ENCODE measurements around the gene P2RX3.
"Not testable (repeated sequence)": the region's sequence is repeated elsewhere in the genome, so short reads cannot be mapped to it uniquely, and the experiment has no call there.

P2RX3 gene

DNA sequence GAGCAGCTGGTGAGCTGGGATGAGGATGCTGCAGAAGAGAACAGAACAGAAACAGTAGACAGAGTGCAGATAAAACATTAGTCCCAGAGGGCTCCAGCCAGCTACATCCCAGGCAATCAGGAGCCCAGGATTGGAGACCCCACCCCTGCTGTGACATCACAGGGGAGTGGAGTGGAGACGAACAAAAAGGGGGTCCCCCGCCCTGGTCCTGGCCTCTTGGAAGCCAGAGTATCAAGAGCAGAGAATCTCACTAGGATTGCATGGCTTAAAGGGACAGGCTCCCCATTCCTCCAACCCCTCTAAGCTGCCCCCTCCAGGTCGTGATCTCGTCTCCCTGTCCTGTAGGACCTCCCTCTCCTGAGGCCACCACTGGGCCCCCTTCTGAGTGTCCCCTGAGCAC lies at the start of gene P2RX3:
Gene P2RX3 (plus strand): TSS at position 211 of the 400 bp plus-strand sequence. CDS start 199 bp downstream, outside the sequence.
- DNase-seq (ENCODE audit: low spot score): no peak

DNA sequence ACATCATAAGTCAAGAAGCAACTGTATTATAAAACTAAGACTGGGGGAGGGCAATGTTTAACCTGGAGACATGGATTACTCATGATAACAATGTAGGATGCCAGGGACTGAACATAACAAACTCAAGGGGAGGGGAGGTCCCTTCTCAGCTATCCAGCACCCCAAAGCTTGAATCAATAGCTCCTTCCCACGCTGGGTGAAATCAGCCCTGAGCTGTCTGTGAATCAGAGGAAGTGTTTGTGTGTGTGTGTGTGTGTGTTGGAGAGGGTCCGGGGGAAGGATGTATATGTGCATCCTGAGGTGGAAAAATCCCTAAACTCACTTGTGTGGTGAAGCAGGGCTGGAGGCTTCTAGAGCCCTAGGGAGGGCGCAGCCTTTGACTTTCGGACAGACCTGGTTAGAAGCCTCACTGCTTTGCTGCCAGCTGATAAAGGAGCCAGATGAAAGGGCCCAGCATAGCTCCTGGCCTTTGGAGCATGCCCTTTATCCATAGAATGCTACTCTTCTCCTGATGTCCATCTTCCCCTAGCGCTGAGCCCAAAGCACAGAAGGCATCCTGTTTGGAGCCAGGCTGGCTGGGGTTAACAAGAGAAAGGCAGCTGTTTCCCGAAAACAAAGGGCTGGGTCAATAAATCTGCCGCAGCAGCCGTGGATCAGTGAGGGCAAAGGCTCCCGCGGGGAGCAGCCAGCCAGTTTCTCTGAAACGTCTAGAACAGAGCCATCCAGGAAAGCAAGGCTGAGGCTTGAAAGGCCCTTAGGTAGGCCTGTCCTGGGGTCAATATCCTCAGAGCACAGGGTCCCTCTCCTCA lies 49.2 kb upstream of the P2RX3 start:
- no peak for DNase-seq (ENCODE audit: low spot score)

- no peak for DNase-seq (ENCODE audit: low spot score)
Observed at GRCh38 chr11:57290288-57290687, 47.9 kb upstream of the P2RX3 start.

DNA sequence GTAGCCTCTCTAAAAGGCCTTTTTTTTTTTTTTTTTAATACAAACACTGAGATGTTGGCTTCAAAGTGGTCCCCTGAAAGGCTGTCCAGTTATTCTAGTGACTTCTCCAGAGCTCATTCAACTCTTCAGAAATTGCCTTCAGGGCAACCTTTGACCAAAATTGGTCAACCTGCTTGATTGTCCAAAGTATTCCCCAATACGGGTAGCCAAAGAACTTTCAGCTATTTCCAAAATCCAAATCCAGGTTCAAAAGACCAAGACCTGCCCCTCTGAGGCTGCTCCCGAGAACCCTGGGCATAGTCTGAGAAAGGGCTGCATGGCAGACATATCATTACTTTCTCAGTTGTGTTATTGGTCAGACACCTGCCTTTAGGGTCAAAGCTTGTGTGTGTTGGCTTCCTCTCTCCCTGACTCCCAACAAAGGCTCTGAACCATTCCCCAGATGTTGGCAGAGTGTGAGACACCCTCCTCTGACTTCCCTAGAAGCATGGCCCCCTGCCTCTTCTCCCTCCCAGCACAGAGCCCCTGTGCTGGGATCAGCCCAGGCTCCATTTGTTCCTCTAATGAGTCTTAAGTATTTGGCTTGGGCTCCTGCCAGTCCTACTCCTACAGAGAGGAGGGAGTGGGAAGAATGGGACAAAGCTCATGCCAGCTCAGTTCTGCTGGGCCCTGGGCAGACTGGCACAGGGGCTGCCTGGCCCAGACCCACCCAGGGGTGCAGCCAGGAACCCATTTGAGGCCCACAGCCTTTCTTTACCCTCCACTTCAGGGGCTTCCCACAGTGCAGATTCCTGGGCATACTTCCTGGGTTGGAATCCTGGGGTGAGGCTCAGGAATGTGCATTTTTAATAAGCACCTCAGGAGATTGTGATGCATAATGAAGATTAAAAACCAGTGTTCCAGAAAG lies 43.7 kb upstream of the P2RX3 start:
- DNase-seq (ENCODE audit: low spot score): no peak

- not testable (repeated sequence) for DNase-seq (ENCODE audit: low spot score)
Observed at GRCh38 chr11:57296205-57296604, 41.9 kb upstream of the P2RX3 start.

GRCh38 chr11:57297221-57297620 lies 40.9 kb upstream of the P2RX3 start:
- DNase-seq (ENCODE audit: low spot score): no peak

DNA sequence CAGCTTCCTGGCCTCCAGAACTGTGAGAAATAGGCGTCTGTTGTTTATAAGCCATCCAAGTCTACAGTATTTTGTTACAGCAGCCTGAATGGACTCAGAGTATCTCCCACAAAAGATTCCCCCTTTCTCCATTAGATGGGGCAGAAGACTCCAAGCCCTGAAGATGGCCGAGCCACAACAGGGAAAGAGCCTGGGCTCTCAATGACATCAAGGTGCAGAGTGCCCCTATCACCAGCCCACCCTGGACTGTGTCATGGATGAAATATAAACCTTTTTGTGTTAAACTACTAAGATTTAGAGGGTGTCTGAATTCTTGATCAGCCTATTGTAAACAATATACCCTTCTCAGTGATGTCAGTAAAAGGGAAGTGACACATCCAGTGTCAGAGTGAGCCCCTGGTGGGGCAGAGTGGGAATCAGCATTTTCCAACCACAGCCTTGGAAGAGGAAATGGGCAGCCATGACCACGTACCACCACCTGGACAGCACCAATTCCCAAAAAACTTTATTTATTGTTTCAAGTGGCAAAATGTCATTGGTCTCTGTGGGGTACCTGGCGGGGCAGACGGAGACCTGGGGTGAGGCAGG lies 38.9 kb upstream of the P2RX3 start:
- DNase-seq (ENCODE audit: low spot score): no peak

DNA sequence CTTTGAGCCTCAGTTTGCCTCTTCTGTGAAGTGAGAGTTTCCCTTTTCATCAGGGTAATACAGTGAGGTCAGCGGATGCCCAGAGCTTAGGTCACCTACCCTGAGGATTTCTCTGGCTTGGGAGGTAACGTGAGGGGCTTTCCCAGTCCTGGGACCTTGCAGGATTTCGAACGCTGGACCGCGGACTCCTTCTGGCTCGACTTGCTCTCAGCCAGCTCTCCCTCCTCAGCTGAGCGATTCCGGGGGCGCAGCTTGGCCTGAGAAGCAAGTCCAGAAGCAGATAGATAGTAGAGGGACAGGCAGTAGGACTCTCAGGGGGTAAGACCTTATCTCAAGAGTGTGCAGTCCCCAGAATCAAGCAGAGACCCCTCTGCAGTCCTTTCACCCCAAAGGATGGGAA lies 37.4 kb upstream of the P2RX3 start:
- DNase-seq (ENCODE audit: low spot score): no peak

DNA sequence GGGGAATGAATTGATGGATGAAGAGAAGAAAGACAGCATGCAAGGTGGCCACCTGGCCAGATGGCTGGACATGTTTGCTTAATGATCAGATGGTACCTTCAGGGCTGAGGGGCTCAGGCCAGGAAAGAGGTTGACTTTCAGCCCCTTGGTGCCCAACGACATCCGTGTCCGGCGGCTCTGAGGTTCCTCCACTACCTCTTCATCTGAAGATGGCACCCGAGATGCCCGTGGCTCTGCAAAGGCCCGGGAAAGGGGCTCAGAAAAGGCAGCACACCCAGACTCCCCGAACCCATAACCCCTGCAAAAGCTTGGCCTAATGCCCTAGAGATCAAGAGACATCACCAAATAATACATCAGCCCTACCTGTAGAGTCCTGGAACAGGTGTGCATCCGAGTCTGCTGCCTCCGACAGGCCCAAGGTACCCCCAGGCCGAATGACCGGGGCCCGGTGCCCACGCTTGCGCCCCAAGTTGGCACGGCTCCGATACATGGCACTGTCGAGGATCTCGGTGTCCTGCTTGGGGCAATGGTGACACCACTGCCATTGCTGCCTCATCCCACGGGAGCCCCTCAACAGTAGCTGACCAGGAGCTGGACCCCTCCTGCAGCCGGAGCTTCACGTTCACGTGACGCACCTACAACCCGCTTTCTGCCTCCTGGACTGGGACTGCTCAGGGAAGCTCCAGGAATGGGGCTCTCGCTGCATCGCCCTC lies 36.3 kb upstream of the P2RX3 start:
- no peak for DNase-seq (ENCODE audit: low spot score)

GRCh38 chr11:57302489-57302888 lies 35.7 kb upstream of the P2RX3 start:
- DNase-seq (ENCODE audit: low spot score): no peak

DNA sequence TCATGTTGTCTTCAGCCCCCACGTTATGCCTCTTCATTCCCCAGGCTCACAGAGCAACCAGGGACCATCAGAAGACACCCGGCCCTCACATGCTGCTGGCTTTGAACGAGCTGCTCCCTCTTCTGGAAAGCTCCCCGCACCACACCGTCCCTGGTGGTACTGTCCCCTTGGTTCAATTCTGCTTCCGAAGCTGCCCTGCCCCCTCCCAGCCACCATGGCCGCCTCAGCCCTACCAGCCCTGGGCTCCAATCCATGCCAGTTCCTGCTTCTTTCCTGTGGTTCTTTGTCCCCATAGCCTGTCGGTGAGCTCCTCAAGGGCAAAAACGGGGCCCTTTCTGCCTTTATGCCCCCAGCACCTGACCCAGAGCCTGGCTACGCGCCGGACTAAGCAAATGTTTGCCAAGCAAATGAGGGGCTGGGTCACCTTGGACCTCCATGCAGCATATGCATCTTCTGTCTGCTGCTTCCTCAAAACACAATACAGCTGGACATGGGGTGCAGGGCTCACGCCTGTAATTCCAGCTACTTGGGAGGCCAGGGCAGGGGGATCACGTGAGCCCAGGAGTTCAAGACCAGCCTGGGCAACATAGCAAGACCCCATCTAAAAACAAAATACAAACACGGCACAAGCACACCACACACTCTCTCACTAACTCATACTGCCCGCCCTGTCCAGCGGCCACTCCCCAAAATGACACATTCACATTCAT lies 34.7 kb upstream of the P2RX3 start:
- no peak for DNase-seq (ENCODE audit: low spot score)

DNA sequence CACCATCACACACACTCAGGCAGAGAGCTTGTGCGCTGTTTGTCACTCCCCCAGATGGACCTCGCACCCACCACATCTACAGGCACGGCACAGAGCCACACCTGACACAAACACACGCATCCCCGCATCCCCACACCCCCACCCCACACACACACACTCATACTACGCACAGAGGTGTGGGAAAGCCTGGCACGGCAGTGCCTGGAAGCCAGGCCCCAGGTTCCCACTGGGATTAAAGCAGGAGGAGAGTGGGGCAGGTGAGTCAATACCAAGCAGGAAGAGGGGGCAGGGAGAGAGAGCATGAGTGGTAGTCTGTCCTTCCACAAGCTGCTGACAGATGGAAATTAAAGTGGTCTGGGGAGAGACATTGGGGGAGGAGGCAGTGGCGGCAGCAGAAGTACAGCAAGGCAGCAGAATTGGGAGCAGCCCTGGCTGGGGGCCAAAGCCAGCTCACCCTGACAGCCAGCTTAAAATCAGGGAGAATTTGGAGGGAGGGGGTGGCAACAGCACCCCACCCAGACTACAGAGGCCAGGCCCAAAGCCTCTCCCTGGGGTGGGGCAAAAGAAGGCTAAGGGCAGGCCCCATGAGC lies 34.1 kb upstream of the P2RX3 start:
- DNase-seq (ENCODE audit: low spot score): no peak

GRCh38 chr11:57305523-57305922 lies 32.6 kb upstream of the P2RX3 start:
- no peak for DNase-seq (ENCODE audit: low spot score)

GRCh38 chr11:57306161-57306876 lies 31.8 kb upstream of the P2RX3 start:
- DNase-seq (ENCODE audit: low spot score): no peak

GRCh38 chr11:57306940-57307565 lies 31.1 kb upstream of the P2RX3 start:
- no peak for DNase-seq (ENCODE audit: low spot score)

DNA sequence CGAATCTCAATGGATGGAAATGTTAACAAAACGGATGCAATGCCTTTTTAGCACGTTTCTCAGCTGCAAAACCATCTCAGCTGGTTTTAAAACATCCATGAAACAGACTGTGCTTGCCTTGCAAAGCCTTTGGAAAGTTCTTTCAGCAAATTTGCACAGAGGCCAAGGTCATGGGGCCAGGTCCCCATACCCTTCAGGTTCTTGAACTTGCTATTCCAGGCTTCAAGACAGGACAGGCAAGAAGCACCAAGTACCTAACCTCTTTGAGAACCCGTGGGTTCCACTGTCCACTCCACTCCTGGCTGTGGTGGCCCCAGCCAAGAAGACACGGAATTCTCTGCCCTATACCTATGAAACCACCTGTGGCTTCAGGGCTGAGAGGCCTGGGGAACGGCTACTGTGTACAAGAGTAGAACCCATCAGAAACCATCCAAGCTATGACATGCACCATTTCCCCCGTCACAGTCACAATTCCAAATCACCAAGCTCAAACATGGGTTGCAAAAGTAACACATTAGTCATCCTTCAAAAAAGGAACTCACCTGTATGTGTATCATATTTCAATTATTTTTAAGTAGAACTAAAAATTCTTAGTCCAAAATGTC lies 30.4 kb upstream of the P2RX3 start:
- DNase-seq (ENCODE audit: low spot score): no peak

- no peak for DNase-seq (ENCODE audit: low spot score)
Observed at GRCh38 chr11:57308426-57309060, 29.6 kb upstream of the P2RX3 start.

DNA sequence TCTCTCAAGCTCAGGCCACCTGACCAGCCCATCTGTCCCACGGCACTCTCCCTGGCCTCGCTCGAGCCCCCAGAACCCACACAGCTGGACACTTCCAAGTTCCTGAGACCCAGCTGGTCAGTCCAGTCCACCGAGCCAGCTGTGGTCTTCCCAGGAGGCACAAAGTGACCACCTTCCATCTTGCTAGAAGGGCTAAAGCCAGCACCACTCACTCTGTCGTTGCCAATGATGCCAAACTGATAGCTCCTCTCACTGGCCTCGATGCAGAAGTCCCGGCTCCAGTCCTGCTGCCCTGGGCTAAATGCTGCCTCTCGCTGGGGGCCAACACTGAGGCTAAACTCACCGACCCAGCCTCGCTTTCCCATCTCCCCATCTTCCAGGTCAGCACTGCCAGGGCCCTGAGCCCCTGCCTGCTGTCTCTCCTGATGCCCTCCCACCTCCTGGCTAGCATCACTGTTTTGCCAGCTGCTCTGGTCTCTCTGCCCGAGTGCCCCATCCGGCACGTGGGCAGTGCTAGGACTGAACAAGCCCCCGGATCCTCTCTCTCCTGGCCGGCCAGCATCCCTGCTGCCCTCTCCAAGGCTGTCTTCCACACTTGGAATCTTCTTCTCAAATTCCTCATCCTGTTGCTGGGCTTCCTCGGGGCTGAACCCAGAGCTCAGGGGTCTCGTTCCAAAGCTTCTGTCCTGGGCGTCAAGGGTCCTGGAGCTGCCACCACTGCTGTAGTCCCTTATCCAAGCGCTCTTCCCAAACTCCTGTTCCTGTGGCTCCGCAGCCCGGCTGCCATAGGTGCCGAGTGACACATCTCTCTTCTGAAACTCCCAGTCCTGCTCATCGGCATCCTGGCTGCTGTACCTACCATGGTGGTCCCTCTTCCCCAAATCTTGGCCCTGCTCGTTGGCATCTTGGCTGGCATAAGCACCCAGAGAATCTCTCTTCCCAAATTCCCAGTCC lies 28.8 kb upstream of the P2RX3 start:
- DNase-seq (ENCODE audit: low spot score): no peak
